HG03025 (cell line): ENCODE results near the gene TP63.

Experiments used
- ATAC-seq: cut with Tn5 transposase; IDR thresholded peaks from one replicate; pipeline ENCODE4 v1.9.1; 2021; ENCODE audit warnings: mild to moderate bottlenecking, moderate library complexity; ENCODE audit not compliant: unreplicated experiment, low FRiP score

TP63 gene

GRCh38 chr3:189680723-189681122 is 49.5 kb downstream of the TP63 start:
- ATAC-seq = no peak

DNA sequence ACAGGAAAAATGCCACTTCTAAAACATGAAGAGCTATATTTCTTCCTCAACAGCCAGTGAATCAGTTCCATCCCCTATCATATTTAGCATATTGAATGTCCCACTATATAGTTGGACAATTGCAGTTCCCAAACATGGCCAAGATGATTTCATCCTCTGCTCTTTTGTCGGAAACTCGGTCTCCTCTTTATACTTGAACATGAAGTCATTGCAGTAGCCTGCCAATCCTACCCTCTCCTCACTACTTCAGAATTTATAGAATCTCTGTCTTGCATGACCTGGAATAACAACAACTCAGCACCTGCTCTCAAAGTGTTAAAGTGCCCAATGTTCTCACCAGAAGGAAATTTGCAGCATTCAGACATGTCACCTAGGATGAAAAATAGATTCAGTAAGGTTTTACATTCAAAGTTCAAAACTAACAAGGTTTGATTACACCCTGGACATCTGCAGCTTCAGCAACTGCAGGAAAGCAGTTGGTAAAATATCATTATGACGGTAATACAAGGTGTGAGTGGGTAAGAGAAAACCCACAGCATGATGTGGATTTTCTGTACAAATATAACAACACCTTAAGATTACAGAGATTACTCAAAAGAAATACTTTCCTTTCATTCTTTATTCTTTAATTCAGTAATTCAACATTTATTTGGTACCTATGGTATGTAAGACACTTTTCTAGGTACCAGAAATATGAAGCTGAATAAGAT is 52.5 kb downstream of the TP63 start:
- ATAC-seq = no peak

GRCh38 chr3:189684317-189684716 is 53.1 kb downstream of the TP63 start:
- ATAC-seq = no peak

DNA sequence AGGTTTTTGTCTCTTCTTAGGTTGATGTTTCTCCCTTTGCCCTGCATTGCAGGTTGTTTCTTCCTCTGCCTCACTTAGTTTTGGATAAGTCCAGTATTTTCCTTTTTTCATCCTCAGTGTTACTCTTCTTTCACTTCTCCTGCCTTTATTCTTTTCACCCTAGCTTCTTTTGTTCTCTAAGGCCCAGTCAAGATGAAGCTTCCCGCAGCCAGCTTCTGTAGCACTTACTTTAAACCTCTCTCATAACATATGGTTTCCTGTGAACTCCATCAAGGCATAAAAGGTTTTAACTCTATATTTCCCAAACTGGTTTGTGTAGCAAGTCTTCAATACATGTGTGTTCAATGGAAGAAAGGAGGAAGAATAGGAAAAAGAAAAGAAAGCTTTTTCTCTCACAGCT is 54.1 kb downstream of the TP63 start:
- ATAC-seq = no peak

DNA sequence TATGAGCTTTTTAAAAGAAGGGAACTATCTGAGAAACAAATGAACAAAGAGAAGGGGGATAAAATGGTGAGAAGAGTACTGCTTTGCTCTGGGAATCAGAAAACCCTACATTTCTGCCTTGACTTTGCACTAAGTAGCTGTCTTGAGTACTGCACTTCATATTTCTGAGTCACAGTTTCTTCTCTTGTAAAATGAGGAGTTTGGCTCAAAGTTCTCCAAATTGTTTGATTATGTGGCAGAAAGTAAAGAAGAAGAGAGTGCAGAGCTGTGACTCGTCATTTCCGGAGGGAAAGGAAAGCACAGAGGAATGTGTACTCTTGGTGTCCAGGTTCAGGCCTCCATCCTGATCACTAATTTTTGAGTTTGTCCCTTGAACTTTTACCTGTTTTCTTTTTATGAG is 54.7 kb downstream of the TP63 start:
- ATAC-seq = no peak

- no peak for ATAC-seq
Measured at GRCh38 chr3:189687475-189687874, 56.3 kb downstream of the TP63 start.

- no peak for ATAC-seq
Measured at GRCh38 chr3:189688262-189688661, 57.1 kb downstream of the TP63 start.

DNA sequence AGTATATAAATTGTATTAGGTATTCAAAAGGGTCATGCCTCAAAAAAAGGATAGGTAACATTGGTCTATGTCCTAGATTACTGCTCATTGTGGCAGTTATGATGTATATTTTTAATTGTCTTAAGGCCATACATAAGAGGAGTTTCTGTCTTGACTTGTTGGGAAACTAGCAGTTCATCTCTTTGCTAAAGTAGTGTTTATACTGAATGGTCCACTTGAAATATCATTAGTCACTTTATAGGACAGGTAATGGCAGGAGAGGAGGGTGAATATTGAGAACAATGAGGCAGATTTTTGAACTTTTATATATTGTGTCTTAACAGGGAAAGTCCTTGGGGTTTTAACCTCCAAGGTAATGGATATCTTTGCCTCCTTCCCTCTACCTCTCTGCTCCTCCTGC is 58.4 kb downstream of the TP63 start:
- no peak for ATAC-seq

GRCh38 chr3:189690237-189690636 is 59.0 kb downstream of the TP63 start:
- ATAC-seq = no peak

- no peak for ATAC-seq
Measured at GRCh38 chr3:189690672-189691071, 59.5 kb downstream of the TP63 start.

DNA sequence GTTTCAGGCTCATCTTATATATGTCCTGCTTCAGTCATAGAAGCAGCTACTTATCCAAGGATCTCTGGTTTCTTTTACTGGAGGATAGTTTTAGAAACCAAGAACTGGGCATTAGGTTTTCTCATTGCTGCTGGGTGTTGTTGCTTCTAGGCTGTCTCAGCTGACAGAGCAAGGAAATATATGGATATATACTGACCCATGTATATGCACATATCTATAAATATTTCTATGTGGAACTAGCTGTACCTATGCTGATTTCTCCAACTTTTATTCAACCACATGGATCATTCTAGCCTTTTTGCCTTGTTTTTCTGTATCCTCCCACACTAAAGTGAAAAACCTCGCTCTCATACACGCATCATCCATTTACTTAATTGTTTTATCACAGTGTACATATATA is 64.2 kb downstream of the TP63 start:
- ATAC-seq = no peak

DNA sequence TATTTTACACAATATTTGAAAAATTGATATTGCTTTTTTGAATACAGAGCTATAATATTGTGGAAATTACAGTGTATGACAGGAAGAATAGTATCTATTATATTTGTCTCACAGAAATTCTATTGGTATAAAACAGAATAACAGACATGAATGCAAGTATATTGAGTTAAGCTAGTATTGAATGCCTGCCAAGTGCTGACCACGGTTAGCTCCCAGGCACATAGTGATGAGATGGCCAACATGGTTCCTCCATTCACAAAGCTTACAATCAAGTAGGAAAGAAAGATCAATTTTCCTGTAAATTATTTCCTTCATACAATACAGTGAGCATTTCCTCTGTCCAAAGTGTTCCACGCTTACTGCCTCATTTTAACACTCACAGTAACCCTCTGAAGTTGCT is 67.6 kb downstream of the TP63 start:
- ATAC-seq = no peak

DNA sequence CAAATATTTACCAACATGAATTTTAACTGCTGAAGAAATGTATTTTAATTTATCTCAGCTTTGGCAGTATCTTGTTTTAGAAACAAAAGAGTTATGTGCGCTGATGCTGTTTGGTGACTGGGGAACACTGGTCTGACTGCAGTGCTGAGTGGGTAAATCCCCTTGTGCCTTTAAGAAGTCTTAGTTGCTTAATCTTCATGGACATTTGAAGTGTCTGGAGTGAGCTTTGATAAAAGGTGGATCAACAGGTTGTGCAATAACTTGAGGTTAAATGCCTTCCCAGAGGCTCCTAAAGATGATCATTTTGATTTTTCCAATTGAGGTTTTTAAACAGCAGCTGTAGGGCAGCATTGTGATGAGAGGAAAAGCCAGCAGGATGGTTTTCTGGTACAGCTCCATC is 68.7 kb downstream of the TP63 start:
- ATAC-seq = no peak

GRCh38 chr3:189702066-189702646 is 71.0 kb downstream of the TP63 start:
- no peak for ATAC-seq

DNA sequence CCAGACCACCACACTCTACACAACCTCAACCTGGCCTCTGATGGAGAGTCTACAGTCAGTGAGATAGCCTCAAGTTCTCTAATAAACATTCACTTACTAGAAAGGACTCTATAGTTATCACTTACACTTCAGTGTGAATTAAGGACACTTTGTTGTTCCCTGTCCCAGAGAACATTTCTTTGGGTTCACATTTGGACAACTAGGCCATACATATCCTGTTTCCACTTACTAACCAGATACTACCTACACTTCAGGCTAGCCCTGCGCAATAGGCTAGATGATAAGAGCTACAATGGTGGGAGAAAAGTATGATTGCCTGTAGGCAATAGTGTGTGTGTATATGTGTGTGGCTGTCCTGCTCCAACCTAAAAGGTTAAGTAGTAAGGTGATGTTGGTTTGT is 72.7 kb downstream of the TP63 start:
- ATAC-seq = no peak

DNA sequence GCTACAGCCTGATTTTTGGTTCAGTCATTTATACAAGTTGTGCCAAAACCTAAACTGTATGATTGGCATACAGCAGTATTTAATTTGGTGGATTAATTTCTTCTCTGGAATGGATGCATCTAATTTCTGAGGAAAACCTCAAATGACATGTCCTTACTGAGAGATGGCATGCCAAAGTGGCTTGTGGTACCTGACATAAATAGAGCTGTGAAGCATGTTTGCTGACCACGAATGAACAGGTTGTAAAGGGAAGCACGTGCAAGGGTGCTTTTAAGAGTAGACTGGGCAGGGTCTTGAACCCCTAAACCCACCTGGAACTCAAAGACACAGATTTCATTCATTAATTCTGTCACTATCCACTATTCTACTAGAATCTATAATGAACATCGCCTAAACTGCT is 77.2 kb downstream of the TP63 start:
- no peak for ATAC-seq

DNA sequence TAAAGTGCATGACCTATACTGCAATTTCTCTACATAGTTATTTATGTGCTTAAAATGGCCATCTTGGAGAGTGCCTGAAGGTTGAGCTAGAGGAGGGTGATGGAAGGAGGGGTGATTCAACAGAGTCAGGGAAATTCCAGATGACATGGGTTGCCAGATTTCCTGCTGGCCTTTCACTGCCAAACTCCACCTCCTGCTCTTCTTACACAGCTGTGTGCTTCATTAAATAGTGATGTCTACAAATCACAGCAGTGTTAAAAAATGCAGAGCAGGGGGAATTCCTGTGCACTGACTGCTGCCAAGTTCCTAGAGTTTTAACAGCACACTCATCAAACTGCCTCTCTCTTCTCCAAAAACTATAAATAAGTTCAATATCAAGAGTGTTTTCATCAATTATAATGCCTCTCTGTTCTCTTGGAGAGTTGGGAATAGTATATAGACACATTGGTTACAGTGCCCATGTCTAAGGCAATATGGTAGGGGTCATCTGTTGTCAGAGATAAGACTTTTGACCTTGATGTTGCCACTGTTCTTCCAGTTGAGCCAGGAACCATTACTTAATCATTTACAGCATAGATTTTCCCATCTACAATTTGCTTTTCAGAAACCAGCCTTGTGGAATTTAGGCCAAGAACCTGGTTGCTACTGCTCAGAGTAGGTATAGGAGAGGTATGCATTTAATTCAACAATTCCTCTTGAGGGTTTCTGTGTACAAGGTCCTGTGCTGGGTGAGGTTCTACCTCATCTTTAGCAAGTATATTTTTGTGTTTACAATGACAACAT is 79.6 kb downstream of the TP63 start:
- ATAC-seq = no peak

GRCh38 chr3:189712906-189713483 is 81.8 kb downstream of the TP63 start:
- ATAC-seq = no peak

DNA sequence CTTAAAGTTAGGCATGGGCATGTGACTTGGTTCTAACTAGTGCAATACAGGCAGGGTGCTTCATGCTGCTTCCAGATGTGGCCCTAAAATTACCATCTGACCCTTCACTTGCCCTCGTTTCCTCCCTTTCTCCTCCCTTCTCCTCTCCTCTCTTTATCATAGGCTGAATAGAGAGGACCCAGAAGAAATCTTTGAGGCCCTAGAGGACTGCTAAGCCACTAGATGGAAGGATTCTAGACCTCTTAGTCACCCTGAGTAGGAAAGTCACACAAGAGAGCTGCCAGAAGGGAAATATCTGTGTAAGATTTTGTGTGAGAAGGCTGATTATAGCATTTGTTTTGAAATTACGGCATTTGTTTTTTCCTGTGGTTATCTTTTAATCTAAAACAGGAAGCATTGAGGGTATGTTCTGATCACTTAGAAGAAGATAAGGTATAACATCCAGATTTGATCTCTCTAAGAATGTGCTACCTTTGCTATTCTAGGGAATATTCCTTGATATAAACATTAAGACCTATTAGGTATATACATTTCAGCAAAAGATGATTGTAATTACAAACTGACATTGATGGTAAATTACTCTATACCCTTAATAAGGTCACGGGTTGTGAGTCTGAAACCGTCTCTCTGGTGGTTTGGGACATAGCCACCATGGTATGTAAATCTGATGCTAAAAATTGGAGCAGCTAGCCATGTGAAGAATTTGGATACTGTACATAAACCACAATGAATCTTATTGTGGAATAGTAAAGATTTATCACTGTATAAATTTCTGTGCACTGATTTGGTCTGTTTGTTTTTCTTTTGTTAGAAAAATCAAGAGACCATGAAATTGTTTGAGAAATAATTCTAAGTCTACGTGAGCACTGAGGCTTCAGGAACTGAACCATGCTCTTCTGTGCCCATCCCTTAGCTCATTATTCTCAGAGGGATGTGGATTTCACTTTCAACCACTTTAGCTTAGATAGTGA is 84.1 kb downstream of the TP63 start:
- no peak for ATAC-seq

DNA sequence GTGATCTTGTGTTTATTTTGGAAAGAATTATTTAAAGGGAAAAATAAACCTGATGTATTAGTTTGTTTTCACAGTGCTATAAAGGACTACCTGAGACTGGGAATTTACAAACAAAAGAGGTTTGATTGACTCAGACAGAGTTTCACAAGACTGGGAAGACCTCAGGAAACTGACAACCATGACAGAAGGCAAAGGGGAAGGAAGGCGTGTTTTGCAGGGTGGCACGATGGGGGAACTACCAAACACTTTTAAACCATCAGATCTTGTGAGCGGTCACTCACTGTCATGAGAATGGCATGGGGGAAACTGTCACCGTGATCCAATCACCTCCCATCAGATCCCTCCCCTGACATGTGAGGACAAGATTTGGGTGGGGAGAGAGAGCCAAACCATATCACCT is 87.0 kb downstream of the TP63 start:
- no peak for ATAC-seq
